ENCODE results near the gene MEF2D.

The MEF2D gene

DNA sequence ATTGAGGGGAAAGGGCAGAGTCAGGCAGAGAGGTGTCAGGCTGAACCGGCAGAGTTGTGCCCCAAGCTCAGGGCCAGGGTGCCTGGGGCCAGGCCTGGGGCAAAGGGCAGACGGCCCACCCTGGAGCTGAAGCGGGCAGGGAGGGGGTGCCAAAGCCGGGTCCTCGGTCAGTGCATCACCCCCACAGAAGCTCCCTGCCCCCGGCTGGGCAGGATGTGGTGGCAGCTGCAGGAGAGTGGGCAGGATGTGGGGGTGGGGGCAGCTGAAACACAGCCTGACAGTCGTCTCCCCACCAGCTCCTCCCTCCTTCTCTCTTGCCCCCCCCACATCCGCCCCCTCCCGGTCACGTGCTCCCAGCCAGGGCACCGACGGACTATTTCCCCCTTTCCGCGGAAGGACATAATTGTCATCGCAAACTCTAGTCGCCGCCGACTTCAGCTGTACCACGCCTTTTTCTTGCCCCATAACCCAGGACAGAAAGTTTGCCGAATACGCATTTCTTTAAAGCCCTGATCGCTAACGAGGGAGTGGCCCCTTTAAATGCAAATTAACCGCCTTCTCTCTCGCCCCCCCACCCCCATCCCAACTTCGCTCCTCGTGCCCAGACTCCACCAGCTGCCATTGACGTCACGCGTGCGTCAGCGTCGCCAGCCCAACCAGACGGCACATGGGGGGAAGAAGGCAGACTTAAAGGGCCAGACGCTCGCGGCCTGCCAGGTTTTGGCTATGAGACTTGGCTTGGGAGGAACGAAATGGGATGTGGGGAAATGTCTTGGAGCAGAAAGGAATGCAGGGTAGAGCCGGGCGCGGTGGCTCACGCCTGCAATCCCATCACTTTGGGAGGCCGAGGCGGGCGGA is 4.5 kb upstream of the MEF2D start:
- TF ChIP-seq, protein P1, sequence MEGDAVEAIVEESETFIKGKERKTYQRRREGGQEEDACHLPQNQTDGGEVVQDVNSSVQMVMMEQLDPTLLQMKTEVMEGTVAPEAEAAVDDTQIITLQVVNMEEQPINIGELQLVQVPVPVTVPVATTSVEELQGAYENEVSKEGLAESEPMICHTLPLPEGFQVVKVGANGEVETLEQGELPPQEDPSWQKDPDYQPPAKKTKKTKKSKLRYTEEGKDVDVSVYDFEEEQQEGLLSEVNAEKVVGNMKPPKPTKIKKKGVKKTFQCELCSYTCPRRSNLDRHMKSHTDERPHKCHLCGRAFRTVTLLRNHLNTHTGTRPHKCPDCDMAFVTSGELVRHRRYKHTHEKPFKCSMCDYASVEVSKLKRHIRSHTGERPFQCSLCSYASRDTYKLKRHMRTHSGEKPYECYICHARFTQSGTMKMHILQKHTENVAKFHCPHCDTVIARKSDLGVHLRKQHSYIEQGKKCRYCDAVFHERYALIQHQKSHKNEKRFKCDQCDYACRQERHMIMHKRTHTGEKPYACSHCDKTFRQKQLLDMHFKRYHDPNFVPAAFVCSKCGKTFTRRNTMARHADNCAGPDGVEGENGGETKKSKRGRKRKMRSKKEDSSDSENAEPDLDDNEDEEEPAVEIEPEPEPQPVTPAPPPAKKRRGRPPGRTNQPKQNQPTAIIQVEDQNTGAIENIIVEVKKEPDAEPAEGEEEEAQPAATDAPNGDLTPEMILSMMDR (IDR thresholded peaks at IDR 0.05) = peak; percentile 19
- H3K4me1 ChIP-seq (ENCODE audit: control insufficient read depth in 1 of 2, insufficient read depth in 1 of 2, low read depth in 1 of 2, low read length in 1 of 2) = peaks cover 48 to 59% of the 10 kb centered on the region in 2 experiments
- peak overlapping the region; percentile 69 for H3K4me3 ChIP-seq (ENCODE audit: low read depth in 1 of 2, low read length in 1 of 2)
- H3K36me3 ChIP-seq = no peaks in the 10 kb centered on the region
- H3K9me3 ChIP-seq = no peaks in the 10 kb centered on the region
- H3K27ac ChIP-seq = peak overlapping the region; percentile 100
- no peaks in the 10 kb centered on the region for H3K27me3 ChIP-seq

DNA sequence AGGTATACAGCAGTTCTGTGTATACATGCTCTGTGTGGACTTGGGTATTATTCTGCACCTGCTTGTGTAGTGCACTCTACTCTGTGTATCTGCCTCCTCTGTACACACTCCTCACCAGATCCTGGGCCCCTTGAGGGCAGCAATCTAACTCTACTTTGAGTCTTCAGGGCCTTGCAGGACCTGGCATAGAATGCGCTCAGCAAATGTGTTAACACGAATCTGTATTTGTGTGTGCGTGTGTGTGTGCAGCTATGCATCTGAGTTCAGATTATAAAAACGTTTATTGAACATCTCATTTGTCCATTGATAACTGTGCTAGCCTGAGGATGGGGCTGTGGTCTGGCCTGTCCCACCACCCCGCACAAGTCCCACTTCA is 3.9 kb upstream of the MEF2D start:
- Histone ChIP-seq H3K4me3 (ENCODE audit: low read depth in 1 of 2, low read length in 1 of 2) (peak overlapping the region; percentile 69), H3K9me3 (no peaks in the 10 kb centered on the region), H3K27me3 (no peaks in the 10 kb centered on the region), H3K36me3 (no peaks in the 10 kb centered on the region), H3K27ac (peak overlapping the region; percentile 100), H3K4me1 (ENCODE audit: control insufficient read depth in 1 of 2, insufficient read depth in 1 of 2, low read depth in 1 of 2, low read length in 1 of 2) (peaks cover 50 to 62% of the 10 kb centered on the region in 2 experiments)
- TF ChIP-seq, protein P1 (IDR thresholded peaks at IDR 0.05) = no peak

DNA sequence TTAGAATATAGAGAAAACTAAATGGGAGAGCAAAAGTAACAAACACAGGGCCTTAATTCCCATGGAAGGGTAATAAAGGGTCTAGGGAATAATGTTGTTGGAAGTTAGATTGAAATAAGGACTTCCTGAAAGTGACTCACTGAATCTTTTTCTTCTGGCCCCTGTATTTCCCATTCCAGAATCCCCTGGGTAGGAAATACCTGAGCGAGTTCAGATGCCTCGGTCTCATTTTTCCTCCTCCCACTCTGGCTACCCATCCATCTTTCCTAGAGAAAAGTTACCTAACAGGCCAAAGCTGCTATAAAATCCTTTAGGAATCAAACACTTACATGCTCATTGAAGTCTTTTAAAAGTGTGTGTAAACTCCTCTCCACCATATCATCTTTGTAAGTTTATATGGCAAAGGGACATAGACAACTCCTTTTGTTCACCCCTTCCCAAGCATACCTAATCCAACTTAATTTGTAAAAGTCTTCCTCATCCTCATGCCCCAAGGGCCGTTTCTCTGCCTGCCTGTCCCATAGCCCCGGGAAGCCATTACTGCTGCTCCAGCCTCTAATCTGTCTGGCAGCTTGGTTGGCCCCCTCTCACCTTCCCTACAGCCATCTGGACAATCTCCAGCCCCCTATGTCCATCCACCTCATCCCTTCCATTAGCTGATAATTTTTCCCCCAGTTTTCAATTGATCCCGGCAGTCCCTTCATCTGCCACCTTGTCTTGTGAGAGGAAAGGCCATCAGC is 3.3 kb upstream of the MEF2D start:
- Histone ChIP-seq H3K36me3 (no peaks in the 10 kb centered on the region), H3K4me3 (ENCODE audit: low read depth in 1 of 2, low read length in 1 of 2) (peak overlapping the region in 1 of 2 experiments; percentile 27), H3K27ac (peak overlapping the region; percentile 100), H3K4me1 (ENCODE audit: control insufficient read depth in 1 of 2, insufficient read depth in 1 of 2, low read depth in 1 of 2, low read length in 1 of 2) (peaks cover 55 to 67% of the 10 kb centered on the region in 2 experiments), H3K27me3 (no peaks in the 10 kb centered on the region), H3K9me3 (no peaks in the 10 kb centered on the region)
- TF ChIP-seq, protein P1 (IDR thresholded peaks at IDR 0.05) = no peak

DNA sequence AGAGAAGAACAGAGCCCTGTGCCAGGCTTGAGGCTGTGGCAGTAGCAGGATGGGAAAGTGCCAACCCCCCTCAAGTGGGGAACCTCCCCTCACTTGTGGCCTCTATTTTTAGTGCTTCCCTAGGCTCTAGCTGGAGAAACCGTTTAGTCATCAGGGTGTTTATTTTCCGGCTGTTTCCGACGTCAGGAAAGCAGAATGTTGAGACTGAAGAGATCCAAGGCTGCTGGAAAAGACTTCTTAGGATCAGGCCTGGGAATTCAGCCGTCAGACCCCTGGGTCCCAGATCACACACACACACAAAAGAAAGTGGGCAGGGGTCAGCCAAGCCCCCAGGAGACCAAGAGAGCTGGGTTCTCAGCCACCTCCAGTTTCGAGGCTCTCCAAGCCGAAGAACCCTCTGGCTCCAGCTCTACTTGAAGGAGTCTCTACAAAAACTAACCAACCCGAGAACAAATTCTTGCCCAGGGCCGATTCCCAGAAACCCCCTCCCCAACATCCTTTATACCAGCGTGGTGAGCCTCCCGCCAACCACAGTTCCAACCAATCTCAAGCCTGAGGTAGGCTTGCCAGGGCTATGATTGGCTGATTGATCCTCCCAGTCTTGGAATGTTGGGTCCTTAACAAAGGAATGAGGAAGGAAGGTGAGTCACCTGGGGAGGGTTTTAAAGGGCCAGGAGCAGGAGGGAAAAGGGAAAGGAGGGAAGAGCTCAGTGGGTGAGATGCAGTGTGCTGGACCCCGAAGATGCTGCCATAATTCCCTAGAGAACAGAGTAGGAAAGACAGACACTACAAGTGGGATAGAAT is 2.5 kb upstream of the MEF2D start:
- Histone ChIP-seq H3K27me3 (no peaks in the 10 kb centered on the region), H3K9me3 (no peaks in the 10 kb centered on the region), H3K4me3 (ENCODE audit: low read depth in 1 of 2, low read length in 1 of 2) (peak overlapping the region in 1 of 2 experiments; percentile 27), H3K36me3 (no peaks in the 10 kb centered on the region), H3K27ac (peak overlapping the region; percentile 100), H3K4me1 (ENCODE audit: control insufficient read depth in 1 of 2, insufficient read depth in 1 of 2, low read depth in 1 of 2, low read length in 1 of 2) (peaks cover 59 to 68% of the 10 kb centered on the region in 2 experiments)
- TF ChIP-seq, protein P1 (IDR thresholded peaks at IDR 0.05) = no peak

DNA sequence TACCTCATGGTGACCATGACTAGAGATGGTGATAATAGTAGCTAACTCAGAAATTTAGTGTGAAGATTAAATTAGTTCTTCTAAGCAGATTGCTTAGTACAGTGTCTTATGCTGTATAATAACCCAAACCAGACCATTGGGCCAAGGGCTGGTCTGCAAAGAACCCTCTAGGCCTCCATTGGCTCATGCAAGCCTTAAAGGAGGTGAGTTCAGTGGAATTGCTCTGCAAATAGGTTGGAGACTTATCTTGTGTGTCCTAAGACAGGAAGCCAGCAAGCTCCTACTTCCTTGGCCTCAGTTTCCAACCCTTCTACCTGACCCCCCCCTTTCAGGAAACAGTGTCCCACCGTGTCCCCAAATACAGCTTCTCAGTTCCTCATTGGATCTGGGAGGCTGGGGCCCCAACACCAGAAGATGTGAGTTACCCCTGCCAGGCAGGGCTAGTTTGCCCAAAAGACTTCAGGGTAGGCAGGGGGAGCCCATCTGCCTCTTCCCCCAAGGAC is 1.9 kb upstream of the MEF2D start:
- Histone ChIP-seq H3K4me1 (ENCODE audit: control insufficient read depth in 1 of 2, insufficient read depth in 1 of 2, low read depth in 1 of 2, low read length in 1 of 2) (peaks cover 61 to 70% of the 10 kb centered on the region in 2 experiments), H3K27me3 (no peaks in the 10 kb centered on the region), H3K36me3 (no peaks in the 10 kb centered on the region), H3K27ac (peak overlapping the region; percentile 100), H3K9me3 (no peaks in the 10 kb centered on the region), H3K4me3 (ENCODE audit: low read depth in 1 of 2, low read length in 1 of 2) (no peak overlapping the region)
- TF ChIP-seq, protein P1 (IDR thresholded peaks at IDR 0.05) = no peak

Data from neutrophil (primary cell).